ENCODE measurements around the gene FOXR1.
"Not testable (repeated sequence)": the region's sequence is repeated elsewhere in the genome, so short reads cannot be mapped to it uniquely, and the experiment has no call there.

FOXR1 gene

GRCh38 chr11:118997627-118998387 is 26.2 kb downstream of the FOXR1 start, which contains the start of gene CENATAC:
Gene CENATAC (plus strand): TSS chr11:118998138. CDS start chr11:118998198, 60 bp downstream.
- DNase-seq, result peak; percentile 94 to 98

- no peak for DNase-seq
Observed at GRCh38 chr11:118998388-118998717, 26.8 kb downstream of the FOXR1 start.

- DNase-seq, result no peak
Observed at GRCh38 chr11:118998822-118999221, 27.3 kb downstream of the FOXR1 start.

GRCh38 chr11:119000906-119001305 is 29.3 kb downstream of the FOXR1 start:
- DNase-seq, result no peak

- DNase-seq, result peak in 1 of 2 donors; percentile 39
Observed at GRCh38 chr11:119006656-119007055, 35.1 kb downstream of the FOXR1 start.

GRCh38 chr11:119011476-119012053 is 40.0 kb downstream of the FOXR1 start:
- DNase-seq, result no peak

- DNase-seq, result no peak
Observed at GRCh38 chr11:119012629-119013170, 41.1 kb downstream of the FOXR1 start.

GRCh38 chr11:119014209-119014924 is 42.8 kb downstream of the FOXR1 start:
- no peak for DNase-seq

- DNase-seq, result no peak
Observed at GRCh38 chr11:119015054-119015611, 43.6 kb downstream of the FOXR1 start.

- DNase-seq, result no peak
Observed at GRCh38 chr11:119016216-119017009, 44.9 kb downstream of the FOXR1 start.

- DNase-seq, result not testable (repeated sequence)
Observed at GRCh38 chr11:119017377-119017776, 45.8 kb downstream of the FOXR1 start.

- peak; percentile 94 to 96 for DNase-seq
Observed at GRCh38 chr11:119018074-119018938, 46.7 kb downstream of the FOXR1 start, which contains the start of the genes RPS25 and TRAPPC4. Gene RPS25 (minus strand): TSS chr11:119018343. CDS start chr11:119018284, 59 bp downstream. Gene TRAPPC4 (plus strand): TSS chr11:119018766. CDS start chr11:119018796, 30 bp downstream.

- DNase-seq, result no peak
Observed at GRCh38 chr11:119019996-119020395, 48.4 kb downstream of the FOXR1 start.

- no peak for DNase-seq
Observed at GRCh38 chr11:119021631-119022030, 50.1 kb downstream of the FOXR1 start.

GRCh38 chr11:119023741-119024140 is 52.2 kb downstream of the FOXR1 start:
- DNase-seq, result no peak

GRCh38 chr11:119024430-119025098 is 53.0 kb downstream of the FOXR1 start:
- no peak for DNase-seq

GRCh38 chr11:119025099-119025473 is 53.5 kb downstream of the FOXR1 start:
- DNase-seq, result no peak

- no peak for DNase-seq
Observed at GRCh38 chr11:119025541-119025940, 54.0 kb downstream of the FOXR1 start.

GRCh38 chr11:119025978-119026766 is 54.6 kb downstream of the FOXR1 start:
- no peak for DNase-seq

- DNase-seq, result no peak
Observed at GRCh38 chr11:119026970-119027369, 55.4 kb downstream of the FOXR1 start.

Measured in inflammatory macrophage treated with lipopolysaccharide for 1 hour (primary cell).